HepG2 (cell line): ENCODE results near the gene FER1L5. TPM values are rescaled to one million over a fixed set of nuclear protein-coding genes. Genes with fewer than 3 reads are reported as not detected.

ENCODE experiments used
- BHLHE40 ChIP-seq: IDR thresholded peaks from 2 replicates; pipeline ENCODE4 v1.6.1; 2011; ENCODE audit warnings: low read length, improper control_type of control experiment
- DMAP1 ChIP-seq: IDR thresholded peaks from 2 replicates; pipeline ENCODE4 v1.6.1; 2016
- GMEB2 ChIP-seq: IDR thresholded peaks from 2 replicates; pipeline ENCODE4 v1.6.1; 2016; ENCODE audit warnings: missing biosample characterization, missing genetic modification reagents, low read depth
- HNRNPH1 ChIP-seq: fragments of 200-400 bp; formaldehyde crosslinking; optimal IDR thresholded peaks from 2 replicates; pipeline ENCODE3; 2017; ENCODE audit warnings: mild to moderate bottlenecking, low read depth, low read length
- MBNL3 ChIP-seq: fragments of 250-450 bp; sonication (Bioruptor Pico); conservative IDR thresholded peaks from 2 replicates; pipeline ENCODE4 v1.8.0; 2022; ENCODE audit warnings: mild to moderate bottlenecking, inconsistent platforms
- NFATC3 ChIP-seq: sonication (generic); formaldehyde crosslinking; IDR thresholded peaks from 2 replicates; pipeline ENCODE4 v1.5.1; 2020; ENCODE audit warnings: mild to moderate bottlenecking, missing genetic modification reagents
- PCBP1 ChIP-seq: fragments of 200-400 bp; formaldehyde crosslinking; IDR thresholded peaks from 2 replicates; pipeline ENCODE4 v1.6.1; 2017; ENCODE audit warnings: mild to moderate bottlenecking, low read depth, low read length, borderline replicate concordance
- REST ChIP-seq, 2 experiments: IDR thresholded peaks; 2 replicates each; pipeline ENCODE4 v1.6.1; 2011 to 2012; ENCODE audit warnings: low read length in 2 of 2, borderline replicate concordance in 1 of 2, low read depth in 1 of 2, mild to moderate bottlenecking in 1 of 2, moderate library complexity in 1 of 2
- SNAPC5 ChIP-seq: sonication (generic); formaldehyde crosslinking; IDR thresholded peaks from 2 replicates; pipeline ENCODE4 v1.8.1; 2023; ENCODE audit warnings: mild to moderate bottlenecking, missing genetic modification reagents, borderline replicate concordance
- SP4 ChIP-seq: sonication (generic); formaldehyde crosslinking; IDR thresholded peaks from 2 replicates; pipeline ENCODE4 v1.8.1; 2023; ENCODE audit warnings: mild to moderate bottlenecking, missing genetic modification reagents
- TAF15 ChIP-seq: fragments of 200-400 bp; formaldehyde crosslinking; IDR thresholded peaks from one replicate; pipeline ENCODE4 v1.6.1; 2018; ENCODE audit warnings: mild to moderate bottlenecking, low read depth, low read length; ENCODE audit not compliant: poor library complexity, severe bottlenecking
- TRIM22 ChIP-seq: fragments of 450-650 bp; IDR thresholded peaks from 2 replicates; pipeline ENCODE4 v1.6.1; 2017
- ZNF563 ChIP-seq: sonication (generic); formaldehyde crosslinking; IDR thresholded peaks from 2 replicates; pipeline ENCODE4 v1.8.0; 2022; ENCODE audit warnings: mild to moderate bottlenecking, moderate library complexity, missing genetic modification reagents
- ZNF614 ChIP-seq: IDR thresholded peaks from 2 replicates; pipeline ENCODE4 v1.6.1; 2018; ENCODE audit warnings: missing biosample characterization, missing genetic modification reagents, inconsistent platforms, borderline replicate concordance
- ZNF678 ChIP-seq: sonication (generic); formaldehyde crosslinking; IDR thresholded peaks from 2 replicates; pipeline ENCODE4 v1.4.0; 2020; ENCODE audit warnings: mild to moderate bottlenecking, missing genetic modification reagents
- ZNF772 ChIP-seq: sonication (generic); formaldehyde crosslinking; IDR thresholded peaks from 2 replicates; pipeline ENCODE4 v1.5.0; 2020; ENCODE audit warnings: mild to moderate bottlenecking, missing genetic modification reagents
- polyA plus RNA-seq, 8 experiments: library from polyadenylated mRNA; depleted of rRNA in 3 of 8; stranded (reverse) in 7 of 8; unstranded in 1 of 8; fragments of >200 nt; fragmentation: Illumina TruSeq in 4 of 8; extraction: Trizol in 4 of 8; gene quantifications; 2 replicates each; pipeline versions ENCODE4 v1.2.1 to v1.2.3, GENCODE V29; 2011 to 2016; ENCODE audit warnings: low read depth in 4 of 8, missing spikeins in 1 of 8, mixed read lengths in 1 of 8; ENCODE audit not compliant: insufficient read depth in 1 of 8
- total RNA-seq, 5 experiments: library from RNA; depleted of rRNA; stranded (reverse); fragments of >200 nt; fragmentation: Illumina TruSeq; extraction: Trizol; gene quantifications; 2 replicates each; pipeline ENCODE4 v1.2.3, GENCODE V29; 2016; ENCODE audit warnings: low read depth in 1 of 5
- TF ChIP-seq, protein P1 (sequence below): sonication (generic); formaldehyde crosslinking; IDR thresholded peaks from 2 replicates; pipeline ENCODE4 v1.4.0; 2020; ENCODE audit warnings: missing genetic modification reagents
- TF ChIP-seq, protein P2 (sequence below): sonication (generic); formaldehyde crosslinking; IDR thresholded peaks from 2 replicates; pipeline ENCODE4 v1.4.0; 2020; ENCODE audit warnings: missing genetic modification reagents

FER1L5 gene
- total and polyA plus RNA-seq, 2 of the 13 experiments (the other 11 are each of a cell fraction or from before 2014, with no cell fraction given) = 0.02 to 0.08 TPM

DNA sequence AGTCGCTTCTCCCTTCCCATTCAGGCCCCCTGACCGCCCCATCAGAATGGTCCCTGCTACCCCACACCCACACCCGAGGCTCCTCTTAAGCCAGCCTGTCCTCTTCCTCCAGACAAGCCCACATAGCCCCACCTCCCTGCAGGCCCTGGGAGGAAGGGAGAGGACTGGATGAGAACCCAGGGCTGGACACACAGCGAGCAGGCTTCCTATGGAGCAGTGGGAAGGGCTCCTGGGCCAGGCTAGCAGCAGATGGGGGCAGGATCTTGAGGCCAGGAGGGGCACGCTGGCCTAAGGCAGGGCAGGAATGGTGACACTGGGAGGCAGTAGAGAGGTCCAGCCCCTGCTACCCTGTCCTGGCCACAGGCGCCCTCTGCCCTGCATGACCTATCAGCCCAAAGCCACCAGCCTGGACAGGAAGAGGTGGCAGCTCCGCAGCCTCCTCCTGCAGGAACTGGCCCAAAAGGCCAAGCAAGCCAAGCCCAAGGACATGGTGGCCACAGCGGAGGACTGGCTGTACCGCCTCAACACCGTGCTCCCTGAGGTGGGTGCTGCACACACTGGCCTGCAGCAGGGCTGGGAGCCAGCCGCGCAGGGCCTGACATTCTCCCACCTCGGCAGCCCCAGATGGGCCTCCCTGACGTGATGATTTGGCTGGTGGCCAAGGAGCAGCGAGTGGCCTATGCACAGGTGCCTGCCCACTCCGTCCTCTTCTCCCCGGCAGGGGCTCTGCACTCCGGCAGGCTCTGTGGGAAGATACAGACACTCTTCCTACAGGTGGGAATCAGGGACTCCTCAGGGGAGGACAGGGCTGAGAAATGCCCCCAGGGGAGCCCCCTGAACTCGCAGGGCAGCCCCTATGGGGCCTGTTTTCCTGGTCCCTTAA is 43.3 kb downstream of the FER1L5 start (continued):
- TF ChIP-seq SNAPC5 (CRISPR knock-in tag) (no peak), GMEB2 (CRISPR knock-in tag) (no peak), TRIM22 (no peak), TAF15 (no peak), SP4 (CRISPR knock-in tag) (no peak), ZNF614 (CRISPR knock-in tag) (no peak), DMAP1 (CRISPR knock-in tag) (no peak; the same call in 1 of the 2 replicates), HNRNPH1 (no peak), REST (IDR thresholded peaks at IDR 0.05; ENCODE audit: borderline replicate concordance in 1 of 2, low read depth in 1 of 2, low read length in 2 of 2) (no peak), NFATC3 (CRISPR knock-in tag) (peak; percentile 59; the same call in 1 of the 2 replicates), PCBP1 (no peak; the same call in 1 of the 2 replicates), MBNL3 (no peak), ZNF772 (no peak; the same call in 1 of the 2 replicates), ZNF563 (CRISPR knock-in tag) (no peak; the same call in 1 of the 2 replicates), BHLHE40 (no peak), ZNF678 (CRISPR knock-in tag) (no peak)
- TF ChIP-seq, protein P1, sequence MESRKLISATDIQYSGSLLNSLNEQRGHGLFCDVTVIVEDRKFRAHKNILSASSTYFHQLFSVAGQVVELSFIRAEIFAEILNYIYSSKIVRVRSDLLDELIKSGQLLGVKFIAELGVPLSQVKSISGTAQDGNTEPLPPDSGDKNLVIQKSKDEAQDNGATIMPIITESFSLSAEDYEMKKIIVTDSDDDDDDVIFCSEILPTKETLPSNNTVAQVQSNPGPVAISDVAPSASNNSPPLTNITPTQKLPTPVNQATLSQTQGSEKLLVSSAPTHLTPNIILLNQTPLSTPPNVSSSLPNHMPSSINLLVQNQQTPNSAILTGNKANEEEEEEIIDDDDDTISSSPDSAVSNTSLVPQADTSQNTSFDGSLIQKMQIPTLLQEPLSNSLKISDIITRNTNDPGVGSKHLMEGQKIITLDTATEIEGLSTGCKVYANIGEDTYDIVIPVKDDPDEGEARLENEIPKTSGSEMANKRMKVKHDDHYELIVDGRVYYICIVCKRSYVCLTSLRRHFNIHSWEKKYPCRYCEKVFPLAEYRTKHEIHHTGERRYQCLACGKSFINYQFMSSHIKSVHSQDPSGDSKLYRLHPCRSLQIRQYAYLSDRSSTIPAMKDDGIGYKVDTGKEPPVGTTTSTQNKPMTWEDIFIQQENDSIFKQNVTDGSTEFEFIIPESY (CRISPR knock-in tag) = no peak
- TF ChIP-seq, protein P2, sequence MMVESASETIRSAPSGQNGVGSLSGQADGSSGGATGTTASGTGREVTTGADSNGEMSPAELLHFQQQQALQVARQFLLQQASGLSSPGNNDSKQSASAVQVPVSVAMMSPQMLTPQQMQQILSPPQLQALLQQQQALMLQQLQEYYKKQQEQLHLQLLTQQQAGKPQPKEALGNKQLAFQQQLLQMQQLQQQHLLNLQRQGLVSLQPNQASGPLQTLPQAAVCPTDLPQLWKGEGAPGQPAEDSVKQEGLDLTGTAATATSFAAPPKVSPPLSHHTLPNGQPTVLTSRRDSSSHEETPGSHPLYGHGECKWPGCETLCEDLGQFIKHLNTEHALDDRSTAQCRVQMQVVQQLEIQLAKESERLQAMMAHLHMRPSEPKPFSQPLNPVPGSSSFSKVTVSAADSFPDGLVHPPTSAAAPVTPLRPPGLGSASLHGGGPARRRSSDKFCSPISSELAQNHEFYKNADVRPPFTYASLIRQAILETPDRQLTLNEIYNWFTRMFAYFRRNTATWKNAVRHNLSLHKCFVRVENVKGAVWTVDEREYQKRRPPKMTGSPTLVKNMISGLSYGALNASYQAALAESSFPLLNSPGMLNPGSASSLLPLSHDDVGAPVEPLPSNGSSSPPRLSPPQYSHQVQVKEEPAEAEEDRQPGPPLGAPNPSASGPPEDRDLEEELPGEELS = no peak
